HG03469 (cell line): ENCODE results near the gene CPM.
"Not testable (repeated sequence)": the region's sequence is repeated elsewhere in the genome, so short reads cannot be mapped to it uniquely, and the experiment has no call there.

Experiments
- ATAC-seq: cut with Tn5 transposase; IDR thresholded peaks from one replicate; pipeline ENCODE4 v1.9.1; 2021; ENCODE audit warnings: mild to moderate bottlenecking, moderate library complexity, moderate number of reproducible peaks; ENCODE audit not compliant: unreplicated experiment

The CPM gene

DNA sequence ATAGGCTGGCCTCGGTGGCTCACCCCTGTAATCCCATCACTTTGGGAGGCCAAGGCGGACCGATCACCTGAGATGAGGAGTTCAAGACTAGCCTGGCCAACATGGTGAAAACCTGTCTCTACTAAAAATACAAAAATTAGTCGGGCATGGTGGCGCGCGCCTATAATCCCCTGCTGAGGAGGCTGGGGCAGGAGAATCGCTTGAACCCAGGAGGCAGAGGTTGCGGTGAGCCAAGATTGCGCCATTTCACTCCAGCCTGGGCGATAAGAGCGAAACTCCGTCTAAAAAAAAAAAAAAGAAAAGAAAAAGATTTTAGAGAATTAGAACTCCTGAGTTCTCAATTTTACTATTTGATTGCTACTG lies 123.0 kb downstream of the CPM start:
- not testable (repeated sequence) for ATAC-seq

DNA sequence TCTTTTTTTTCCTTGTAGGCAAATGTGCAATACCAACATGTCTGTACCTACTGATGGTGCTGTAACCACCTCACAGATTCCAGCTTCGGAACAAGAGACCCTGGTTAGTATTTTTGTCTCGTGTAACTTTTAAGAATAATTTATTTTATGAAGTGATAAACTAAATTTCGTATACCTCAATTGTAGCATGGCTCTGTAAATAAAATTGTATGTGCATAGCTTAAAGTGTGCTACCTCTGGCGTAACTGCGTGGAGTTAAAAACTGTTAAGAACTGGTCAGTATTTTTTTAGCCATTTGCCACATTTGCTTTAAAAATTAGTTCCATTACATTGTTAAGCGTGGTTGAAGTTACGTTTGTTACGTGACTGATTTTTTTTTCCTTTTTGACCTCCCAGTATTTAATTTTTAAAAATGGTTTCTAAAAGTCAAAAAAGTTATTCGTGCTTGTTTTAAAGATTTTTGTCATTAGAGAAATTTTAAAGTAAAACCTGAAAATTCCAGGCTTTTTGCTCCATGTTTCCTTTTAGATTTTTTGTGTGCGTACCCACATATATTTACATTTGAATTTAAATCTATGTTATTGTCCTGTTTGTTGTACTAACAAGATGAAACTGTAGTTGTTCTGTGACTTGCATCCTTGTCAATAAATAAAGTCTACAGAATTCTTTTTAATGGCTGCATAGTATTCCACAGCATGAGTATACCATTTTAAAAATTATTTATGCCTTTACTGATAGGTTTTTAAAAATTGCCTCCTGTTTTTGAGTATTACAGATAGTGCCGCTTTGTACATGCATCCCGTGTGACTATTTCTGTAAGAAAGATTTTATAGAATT lies 123.6 kb downstream of the CPM start:
- ATAC-seq = no peak

DNA sequence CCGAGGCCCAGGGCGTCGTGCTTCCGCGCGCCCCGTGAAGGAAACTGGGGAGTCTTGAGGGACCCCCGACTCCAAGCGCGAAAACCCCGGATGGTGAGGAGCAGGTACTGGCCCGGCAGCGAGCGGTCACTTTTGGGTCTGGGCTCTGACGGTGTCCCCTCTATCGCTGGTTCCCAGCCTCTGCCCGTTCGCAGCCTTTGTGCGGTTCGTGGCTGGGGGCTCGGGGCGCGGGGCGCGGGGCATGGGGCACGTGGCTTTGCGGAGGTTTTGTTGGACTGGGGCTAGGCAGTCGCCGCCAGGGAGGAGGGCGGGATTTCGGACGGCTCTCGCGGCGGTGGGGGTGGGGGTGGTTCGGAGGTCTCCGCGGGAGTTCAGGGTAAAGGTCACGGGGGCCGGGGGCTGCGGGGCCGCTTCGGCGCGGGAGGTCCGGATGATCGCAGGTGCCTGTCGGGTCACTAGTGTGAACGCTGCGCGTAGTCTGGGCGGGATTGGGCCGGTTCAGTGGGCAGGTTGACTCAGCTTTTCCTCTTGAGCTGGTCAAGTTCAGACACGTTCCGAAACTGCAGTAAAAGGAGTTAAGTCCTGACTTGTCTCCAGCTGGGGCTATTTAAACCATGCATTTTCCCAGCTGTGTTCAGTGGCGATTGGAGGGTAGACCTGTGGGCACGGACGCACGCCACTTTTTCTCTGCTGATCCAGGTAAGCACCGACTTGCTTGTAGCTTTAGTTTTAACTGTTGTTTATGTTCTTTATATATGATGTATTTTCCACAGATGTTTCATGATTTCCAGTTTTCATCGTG lies 124.4 kb downstream of the CPM start:
- peak; percentile 37 for ATAC-seq

DNA sequence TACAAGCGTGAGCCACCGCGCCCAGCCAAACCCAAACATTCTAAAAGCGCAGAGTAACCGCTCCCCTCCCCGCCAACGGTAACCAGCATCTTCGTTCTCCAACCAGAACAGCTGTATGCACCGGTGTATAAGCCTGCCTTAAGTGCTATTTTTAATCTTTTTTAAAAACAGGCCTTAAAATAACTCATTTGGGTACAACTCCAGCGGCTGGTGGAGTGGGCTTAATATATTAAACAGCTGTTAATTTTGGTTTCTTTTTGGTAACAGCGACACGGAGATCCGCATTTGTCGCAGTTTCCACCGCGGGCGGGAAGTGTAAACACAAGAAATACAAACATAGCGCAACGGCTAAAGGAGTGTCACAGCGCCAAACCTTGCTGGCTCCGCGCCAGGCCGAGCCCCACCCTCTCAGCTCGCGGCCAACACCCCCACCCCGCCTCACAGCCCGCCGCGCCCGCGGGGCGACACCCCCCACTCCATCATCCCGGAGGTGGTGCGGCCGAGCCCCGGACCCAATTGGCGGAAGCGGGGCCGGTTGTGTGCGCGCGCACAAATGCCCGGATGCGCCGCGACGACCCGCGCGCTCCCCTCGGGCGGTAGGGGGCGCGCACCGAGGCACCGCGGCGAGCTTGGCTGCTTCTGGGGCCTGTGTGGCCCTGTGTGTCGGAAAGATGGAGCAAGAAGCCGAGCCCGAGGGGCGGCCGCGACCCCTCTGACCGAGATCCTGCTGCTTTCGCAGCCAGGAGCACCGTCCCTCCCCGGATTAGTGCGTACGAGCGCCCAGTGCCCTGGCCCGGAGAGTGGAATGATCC lies 125.2 kb downstream of the CPM start, which contains the start of gene MDM2:
TSS of gene MDM2 (plus strand) at position 602 of the 812 bp plus-strand sequence. CDS start 301 bp downstream, outside the sequence.
- peak; percentile 58 for ATAC-seq

DNA sequence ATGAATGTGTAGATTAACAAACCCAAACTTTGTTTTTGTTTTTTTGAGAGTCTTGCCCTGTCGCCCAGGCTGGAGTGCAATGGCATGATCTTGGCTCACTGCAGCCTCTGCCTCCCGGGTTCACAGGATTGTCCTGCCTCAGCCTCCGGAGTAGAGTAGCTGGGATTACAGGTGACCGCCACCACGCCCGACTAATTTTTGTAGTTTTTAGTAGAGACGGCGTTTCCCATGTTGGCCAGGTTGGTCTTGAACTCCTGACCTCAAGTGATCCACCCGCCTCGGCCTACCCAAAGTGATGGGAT lies 125.7 kb downstream of the CPM start:
- ATAC-seq = not testable (repeated sequence)

DNA sequence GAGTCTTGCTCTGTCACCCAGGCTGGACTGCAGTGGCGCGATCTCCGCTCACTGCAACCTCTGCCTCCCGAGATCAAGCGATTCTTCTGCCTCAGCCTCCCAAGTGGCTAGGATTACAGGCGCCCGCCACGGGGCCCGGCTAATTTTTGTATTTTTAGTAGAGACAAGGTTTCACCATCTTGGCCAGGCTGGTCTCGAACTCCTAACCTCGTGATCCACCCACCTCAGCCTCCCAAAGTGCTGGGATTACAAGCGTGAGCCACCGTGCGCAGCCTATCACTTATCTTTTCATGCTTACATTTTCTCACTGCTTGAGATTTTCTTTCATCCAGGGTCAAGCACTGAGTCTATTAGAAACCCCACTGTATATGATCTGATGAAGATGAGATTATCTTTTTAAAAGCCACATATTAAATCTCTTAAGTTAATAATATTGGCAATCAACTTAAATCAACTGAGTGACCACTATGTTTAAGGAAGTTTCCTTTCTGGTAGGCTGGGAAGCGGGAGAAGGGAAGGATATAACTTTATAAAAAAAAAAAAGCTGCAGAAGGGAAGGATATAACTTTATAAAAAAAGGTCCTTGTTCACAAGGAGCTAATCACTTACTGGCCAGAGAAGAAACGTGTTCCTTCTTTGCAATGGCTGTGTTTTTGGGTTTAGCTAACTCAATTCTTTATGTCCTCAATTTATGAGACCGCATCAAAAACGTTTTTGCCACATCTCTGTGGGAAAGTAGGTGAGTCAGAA lies 126.3 kb downstream of the CPM start:
- no peak for ATAC-seq

DNA sequence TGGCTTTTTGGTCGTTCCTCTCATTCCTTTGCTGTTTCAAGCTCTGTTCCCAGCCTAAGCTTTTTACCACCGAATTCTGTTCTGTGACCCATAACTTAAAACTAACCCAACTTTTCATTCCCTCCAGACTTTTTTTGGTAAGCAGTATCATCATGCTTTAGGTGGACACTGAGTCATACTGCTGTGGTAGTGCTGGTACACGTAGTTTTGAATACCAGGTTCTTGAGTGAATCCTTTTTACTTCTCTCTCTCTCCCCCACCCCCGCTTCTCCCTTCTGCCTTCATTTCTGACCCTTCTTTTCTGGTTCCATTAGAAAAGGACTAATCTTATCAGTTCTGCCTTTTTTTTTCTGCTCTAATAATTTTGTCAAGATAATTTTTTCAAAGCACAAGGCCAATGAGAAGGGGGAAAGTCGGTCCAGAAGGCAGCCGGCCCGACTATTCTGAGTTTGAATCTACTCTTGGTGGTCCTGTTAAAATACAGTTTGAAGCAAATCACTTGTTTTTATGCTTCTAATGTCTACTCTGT lies 127.3 kb downstream of the CPM start:
- no peak for ATAC-seq

DNA sequence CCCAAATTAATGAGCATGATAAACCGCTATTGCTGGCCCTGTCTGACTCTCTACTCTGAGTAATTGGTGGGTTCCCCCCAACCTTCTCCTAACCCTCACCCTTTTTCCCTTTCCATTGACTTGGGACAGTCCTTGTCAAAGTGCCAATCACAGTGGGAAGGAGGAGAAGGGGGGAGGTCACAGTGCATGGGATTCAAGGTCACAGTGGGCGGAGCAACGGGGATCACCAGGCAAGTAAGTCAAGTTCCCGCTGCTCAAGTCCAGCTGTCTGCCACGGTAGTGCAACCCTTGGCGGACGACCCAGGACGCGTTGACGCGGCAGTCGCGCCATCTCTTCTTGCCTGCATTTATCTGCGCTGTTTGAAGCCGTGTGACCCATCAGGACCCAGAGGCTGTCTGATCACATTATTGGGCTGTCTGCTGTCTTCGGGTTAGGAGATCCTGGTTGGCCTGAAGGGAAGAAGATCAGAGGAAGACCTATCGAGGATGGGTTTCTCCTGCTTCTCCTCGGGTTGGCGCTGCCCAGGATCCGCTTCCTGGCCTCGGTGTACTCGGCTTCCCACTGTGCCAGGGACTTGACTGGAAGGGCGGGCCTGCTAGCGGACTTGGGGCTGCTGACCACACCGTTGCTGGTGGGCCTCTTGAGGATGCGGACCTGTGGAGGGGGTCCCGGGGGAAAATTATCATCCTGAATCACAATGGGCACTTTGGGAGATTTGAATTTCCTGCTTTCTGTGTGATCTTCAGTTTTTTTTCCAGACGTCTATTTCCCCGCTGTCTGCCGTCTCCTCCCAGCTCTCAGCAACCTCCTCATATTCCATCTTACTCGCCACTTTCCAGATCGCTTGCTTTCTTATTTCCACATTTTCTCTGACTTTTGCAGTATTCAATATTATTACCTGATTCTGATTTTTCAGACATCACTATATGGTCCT lies 128.0 kb downstream of the CPM start:
- no peak for ATAC-seq

DNA sequence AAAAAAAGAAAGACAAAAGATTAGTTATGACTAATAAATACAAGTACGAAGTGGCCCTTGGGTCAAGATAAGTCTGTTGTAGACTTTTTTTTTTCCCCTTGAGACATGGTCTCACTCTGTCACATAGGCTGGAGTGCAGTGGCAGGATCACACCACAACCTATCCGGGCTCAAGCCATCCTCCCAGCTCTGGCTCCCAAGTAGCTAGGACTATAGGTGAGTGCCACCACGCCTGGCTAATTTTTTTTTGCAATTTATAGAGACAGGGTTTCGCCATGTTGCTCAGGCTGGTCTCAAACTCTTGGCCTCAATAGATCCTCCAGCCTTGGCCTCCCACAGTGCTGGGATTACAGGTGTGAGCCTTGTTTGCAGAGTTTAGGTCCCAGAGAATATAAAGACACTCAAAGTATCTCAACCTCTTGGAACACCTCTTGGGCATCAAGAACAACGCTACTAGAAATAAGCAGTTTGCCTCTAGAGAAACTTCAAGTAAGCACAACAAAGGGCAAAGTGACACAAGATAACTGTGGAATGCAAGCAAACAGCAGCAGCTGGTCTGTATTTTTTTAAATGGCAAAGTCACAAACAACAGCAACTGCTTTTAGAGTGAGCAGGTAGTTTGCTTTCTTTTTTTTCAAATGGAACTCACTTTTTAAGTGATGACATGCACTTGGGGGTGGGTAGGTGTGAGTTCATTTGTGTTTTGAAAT lies 128.9 kb downstream of the CPM start:
- ATAC-seq = no peak

DNA sequence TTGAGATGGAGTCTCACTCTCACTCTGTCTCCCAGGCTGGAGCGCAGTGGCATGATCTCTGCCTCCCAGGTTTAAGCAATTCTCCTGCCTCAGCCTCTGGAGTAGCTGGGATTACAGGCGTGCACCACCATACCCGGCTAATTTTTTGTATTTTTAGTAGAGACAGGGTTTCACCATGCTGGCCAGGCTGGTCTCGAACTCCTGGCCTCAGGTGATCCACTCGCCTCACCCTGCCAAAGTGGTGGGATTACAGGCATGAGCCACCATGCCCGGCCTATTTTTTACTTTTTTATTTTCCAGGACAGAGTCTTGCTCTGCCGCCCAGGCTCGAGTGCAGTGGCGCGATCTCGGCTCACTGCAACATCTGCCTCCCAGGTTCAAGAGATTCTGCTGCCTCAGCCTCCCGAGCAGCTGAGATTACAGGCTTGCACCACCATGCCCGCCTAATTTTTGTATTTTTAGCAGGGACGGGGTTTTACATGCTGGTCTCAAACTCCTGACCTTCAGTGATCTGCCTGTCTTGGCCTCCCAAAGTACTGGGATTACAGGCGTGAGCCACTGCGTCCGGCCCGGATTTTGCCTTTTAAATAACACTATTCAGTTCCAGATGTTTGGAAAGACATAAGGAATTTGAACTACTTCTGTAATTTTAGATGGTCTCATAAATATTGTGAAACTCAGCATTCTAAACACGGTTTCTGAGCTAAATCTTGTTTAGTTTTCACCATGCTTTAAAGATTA lies 129.9 kb downstream of the CPM start:
- ATAC-seq = not testable (repeated sequence)

DNA sequence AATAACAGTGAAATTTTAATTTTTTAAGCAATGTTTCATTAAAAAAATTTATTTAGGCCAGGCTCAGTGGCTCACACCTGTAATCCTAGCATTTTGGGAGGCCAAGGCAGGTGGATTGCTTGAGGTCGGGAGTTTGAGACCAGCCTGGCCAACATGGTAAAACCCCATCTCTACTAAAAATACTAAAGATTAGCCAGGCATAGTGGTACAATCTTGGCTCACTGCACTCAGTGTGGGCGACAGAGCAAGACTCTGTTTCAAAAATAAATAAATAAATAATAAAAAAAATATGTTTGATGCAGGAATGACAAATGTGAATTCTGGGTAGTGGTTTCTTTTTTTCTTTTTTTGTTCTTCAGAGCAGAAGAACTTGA lies 130.6 kb downstream of the CPM start:
- ATAC-seq = not testable (repeated sequence)
